HK-2 (cell line): ENCODE results near the gene SV2A.
"Not testable (repeated sequence)": the region's sequence is repeated elsewhere in the genome, so short reads cannot be mapped to it uniquely, and the experiment has no call there.

ENCODE experiments used
- DNase-seq: peaks from one replicate; pipeline ENCODE4 v3.0.0-alpha.2; 2018; ENCODE audit not compliant: unreplicated experiment

The SV2A gene, protein sequence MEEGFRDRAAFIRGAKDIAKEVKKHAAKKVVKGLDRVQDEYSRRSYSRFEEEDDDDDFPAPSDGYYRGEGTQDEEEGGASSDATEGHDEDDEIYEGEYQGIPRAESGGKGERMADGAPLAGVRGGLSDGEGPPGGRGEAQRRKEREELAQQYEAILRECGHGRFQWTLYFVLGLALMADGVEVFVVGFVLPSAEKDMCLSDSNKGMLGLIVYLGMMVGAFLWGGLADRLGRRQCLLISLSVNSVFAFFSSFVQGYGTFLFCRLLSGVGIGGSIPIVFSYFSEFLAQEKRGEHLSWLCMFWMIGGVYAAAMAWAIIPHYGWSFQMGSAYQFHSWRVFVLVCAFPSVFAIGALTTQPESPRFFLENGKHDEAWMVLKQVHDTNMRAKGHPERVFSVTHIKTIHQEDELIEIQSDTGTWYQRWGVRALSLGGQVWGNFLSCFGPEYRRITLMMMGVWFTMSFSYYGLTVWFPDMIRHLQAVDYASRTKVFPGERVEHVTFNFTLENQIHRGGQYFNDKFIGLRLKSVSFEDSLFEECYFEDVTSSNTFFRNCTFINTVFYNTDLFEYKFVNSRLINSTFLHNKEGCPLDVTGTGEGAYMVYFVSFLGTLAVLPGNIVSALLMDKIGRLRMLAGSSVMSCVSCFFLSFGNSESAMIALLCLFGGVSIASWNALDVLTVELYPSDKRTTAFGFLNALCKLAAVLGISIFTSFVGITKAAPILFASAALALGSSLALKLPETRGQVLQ

DNA sequence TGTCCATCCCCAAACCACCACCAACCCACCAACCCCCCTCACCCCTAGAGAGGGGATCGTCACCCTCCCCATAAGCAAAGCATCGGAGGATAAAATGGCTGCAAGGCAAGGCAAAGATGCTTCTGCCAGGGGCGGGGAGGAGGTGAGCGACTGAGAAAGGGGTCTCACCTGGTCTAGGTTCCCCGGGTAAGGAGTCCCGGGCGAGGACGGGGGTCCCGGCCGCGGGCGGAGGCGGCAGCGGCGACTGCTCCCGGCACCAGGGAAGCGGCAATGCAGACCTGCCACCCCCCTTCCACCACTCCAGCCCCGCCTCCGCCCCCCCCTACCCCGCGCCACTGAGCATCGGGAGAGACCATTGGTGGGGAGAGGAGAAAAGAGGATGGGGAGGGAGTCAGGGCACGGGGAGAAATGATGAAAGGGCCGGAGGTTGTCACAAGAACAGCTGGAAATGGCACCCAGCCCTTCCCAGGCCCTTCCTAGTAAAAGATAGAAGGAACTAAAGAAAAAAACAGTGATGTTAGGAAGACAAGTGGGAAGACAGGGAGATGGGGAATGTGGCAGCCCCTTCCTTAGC, at the start of gene SV2A:
Gene SV2A (minus strand): TSS at position 274 of the 574 bp plus-strand sequence. CDS start 4,004 bp downstream, outside the sequence.
- no peak for DNase-seq

DNA sequence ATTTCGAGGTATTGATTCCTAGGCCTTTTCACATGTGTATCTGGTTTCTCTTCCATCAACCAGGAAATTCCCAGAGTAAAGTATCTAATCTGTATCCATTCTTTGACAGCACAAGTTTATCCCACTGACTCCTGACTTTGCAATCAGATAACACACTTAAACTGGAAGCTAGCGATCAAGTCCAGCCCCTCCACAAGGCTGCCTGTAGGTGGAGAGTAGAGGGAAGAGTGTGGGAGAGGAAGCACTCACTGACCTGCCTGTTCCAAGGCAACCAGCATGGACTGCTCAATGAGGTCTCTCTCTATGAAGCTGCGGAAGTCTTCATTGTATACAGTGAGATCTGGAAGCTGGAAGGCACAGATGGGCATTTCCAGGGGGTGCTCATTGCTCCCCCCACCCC, 49.4 kb upstream of the SV2A start:
- no peak for DNase-seq

DNA sequence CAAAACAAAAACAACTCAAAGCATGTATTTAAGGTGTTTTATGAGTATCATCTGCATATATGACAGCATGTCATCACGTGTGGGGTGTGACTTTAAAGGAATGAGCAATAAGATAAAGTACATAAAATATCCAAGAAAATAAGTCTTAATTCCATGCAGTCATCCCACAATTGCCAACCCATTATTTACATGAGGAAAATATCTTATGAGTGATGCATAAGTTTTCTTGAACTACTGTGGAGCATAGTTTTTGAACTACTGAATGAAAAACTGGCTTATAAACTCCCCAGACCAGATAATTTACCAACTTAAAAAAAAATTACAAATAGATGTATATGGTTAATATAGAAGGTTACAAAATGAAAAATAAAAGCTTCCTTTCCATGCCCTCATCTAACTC, 48.8 kb upstream of the SV2A start:
- no peak for DNase-seq

DNA sequence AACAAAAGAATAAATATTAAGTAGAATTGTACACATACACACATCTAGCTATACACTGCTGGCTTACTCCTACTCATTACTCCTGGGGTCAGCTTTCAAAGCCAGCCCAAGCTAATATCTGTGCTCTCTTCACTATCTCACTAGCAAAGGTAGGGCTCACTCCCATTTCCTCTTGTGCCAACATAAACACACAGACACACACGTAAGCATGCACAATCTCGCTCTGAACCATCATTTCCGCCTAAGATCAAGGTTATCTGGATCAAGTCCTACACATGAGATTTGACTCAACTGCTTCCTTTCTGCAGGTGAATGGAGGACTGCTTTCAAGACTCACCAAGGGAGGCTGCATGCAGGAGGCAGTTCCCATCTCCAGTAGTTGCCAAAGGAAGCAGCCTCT, 47.8 kb upstream of the SV2A start:
- DNase-seq = no peak

DNA sequence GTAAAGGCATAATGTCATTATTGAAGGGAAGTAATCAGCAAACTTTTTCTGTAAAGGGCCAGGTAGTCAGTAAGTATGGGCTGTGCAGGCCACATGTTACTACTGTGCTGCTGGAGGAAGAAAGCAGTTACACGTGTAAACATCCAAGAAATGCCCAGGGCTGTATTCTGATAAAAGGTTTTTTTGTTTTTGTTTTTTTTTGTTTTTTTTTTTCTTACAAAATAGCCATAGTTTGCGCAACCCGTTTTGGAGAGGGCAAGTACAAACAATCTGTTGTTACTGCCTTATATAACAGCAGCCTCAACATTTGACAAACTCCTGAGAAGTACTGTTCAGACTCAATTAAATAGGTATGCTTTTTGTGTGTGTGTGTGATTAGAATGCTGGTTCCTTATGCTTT, 45.7 kb upstream of the SV2A start:
- DNase-seq = no peak

DNA sequence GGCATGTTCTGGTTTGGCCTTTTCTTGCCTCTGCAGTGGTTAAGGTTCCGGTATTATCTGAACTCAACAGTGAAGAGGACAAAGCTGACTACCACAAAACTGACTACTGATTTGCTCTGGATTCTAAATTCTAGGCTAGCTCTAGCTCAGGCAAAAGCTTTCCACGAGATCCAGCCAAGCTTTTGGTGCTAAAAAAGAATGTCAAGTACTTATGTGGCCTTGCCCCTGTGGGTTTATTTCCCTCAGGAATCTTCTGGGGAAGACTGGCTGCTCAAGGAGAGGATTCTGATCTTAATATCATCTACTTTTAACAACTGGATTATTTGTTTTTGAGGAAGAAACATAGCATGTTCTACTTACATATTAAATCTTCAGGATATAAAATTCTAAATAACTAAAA, 45.1 kb upstream of the SV2A start:
- no peak for DNase-seq

DNA sequence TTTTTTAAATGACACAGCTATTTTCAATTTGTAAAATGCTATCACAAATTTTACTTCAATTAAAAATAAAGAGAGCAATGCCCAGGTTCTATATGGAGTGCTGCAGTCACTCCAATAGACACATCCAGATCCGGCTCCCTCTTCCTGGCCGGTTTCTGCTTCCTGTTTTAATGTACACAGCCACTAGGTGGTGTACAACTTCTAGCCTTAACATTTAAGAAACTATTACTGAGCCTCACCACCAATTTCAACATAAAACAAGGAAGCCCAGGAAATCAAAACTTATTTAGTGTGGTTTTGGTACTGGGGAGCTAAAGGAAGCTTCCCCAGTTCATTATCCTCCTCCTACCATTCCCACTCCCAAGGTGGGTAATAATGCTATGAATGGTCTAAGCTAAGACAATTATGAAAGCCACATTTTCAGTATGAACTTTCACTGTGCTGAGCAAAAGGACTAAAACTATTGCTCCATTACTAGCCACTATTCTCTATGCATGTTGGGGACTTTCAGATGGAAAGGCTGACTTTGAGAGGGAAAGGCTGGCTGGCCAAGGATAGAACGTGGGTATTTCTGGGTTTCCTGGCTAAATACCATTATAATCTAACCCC, 44.5 kb upstream of the SV2A start:
- peak; percentile 41 for DNase-seq

DNA sequence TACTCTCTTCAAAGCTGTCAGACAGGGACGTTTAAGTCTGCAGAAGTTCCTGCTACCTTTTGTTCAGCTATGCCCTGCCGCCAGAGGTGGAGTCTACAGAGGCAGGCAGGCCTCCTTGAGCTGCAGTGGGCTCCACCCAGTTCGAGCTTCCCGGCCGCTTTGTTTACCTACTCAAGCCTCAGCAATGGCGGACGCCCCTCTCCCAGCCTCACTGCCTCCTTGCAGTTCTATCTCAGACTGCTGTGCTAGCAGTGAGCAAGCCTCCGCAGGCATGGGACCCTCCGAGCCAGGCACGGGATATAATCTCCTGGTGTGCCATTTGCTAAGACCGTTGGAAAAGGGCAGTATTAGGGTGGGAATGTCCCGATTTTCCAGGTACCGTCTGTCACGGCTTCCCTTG, 39.9 kb upstream of the SV2A start:
- DNase-seq = not testable (repeated sequence)

DNA sequence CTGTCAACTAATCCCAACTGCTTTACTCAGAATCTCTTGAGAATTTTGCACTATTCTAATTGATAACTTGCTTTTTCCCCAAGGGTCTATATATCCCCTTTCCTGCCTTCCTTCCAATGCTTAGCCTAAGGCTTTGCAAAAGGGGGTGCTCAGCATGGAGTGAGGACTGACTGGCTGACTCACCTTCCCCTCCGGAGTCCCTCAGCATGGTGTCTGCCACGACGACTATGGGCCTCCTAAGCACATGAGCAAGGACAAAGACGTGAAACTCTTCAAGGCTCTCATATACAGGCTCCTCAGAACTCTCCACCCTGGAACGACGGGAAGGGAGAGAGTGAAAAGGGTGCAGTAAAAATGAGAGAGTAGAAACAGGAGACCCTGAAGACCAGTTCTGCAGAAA, 32.3 kb upstream of the SV2A start:
- DNase-seq = no peak

DNA sequence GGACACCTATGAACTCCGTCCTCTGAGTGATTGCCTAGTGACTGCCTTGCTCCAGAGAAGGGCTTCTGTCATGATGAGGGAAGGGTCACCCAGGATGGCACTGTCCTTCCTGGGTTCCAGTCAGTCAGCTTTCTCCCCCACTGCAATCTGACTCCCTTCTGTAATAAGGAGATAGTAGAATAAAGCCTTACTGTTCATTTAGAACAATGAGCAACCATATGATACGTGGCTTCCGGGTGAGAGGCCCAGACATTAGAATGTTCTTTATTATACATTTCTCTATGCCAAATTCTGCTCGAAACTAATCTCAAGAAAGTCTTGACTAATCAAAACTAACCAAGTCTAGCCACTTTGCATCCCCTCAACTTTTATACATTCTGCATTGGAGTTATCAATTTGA, 27.6 kb upstream of the SV2A start:
- DNase-seq = no peak

DNA sequence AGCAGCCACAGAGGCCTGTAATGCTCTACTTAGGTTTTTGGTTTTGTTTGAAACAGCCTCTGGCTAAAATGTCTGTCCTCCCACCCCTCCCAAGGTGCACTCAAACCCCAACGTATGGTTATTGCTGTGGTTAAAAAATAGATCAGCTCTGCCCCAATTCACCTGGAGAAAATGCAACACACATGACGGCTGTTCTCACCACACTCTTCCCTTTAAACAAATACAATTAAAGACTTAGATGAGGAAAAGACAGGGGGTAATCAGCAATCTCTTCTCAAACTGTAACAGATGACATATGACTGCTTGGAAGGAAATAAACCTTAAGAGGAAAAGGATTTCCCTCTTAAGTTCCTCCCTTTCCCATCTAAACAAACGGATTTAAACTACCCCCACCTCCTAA, 25.2 kb upstream of the SV2A start:
- no peak for DNase-seq

DNA sequence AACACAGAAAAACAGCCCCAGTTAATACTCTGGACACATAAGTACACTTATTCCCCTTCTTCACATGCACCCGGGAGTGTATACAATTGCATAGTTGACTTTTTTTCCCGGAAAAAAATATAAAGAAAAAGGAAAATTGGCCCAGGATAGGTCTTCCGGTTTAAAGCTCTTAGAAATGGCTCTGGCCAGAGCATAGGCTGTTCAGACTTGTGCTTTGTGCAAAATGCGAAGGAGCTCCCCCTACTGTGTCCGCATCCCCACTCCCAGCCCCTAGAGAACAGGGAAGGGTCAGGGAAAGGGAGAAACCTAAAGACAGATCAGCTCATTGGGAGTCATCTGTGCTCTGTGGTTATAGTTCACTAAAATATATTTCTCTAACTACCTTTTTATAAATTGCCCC, 24.6 kb upstream of the SV2A start:
- DNase-seq = no peak

DNA sequence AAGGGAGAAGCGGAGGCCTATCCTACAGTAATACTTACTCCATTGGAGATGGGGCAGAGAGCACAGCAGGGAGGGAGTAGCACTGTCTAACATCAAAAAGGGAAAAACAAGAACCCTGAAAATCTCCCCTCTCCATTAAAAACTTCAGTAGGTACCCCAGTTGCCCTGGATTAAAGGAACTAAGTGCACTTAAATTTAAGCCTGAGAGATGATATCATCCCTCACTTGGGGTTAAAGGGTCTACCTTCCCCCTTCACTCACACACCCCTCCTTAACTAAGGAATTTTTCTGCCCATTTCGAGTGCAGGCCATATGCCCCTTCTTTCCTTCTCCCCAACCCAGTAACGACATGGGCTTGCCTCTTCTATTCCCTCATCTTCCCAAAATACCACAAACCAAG, 22.8 kb upstream of the SV2A start:
- no peak for DNase-seq

DNA sequence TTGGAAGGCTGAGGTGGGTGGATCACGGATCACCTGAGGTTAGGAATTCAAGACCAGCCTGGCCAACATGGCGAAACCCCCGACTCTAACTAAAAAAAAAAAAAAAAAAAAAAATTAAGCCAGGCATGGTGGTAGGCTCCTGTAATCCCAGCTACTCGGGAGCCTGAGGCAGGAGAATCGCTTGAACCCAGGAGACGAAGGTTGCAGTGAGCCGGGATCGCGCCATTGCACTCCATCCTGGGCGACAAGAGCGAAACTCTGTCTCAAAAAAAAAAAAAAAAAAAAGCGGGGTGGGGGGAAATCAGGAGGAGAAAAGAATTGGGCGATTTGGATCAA, 21.0 kb upstream of the SV2A start:
- not testable (repeated sequence) for DNase-seq

DNA sequence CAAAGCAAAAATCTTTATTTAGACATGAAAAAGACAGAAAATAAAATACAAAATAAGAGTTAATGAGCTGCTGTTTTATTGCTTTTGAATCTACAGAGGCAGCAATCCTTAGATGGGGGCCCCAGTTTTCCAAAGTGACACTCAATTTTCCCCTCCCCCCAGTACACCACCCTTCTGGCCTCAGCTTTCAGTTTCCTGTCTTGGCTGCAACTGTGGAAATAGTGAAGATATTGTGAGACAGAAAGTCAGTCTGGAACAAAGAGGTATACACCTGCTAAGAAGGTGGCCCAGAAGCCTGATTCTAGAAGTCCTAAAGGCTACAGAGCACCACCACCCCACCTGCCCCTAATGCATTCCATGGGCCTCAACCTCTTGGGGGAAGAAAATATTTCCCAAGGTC, 20.1 kb upstream of the SV2A start:
- DNase-seq = no peak

DNA sequence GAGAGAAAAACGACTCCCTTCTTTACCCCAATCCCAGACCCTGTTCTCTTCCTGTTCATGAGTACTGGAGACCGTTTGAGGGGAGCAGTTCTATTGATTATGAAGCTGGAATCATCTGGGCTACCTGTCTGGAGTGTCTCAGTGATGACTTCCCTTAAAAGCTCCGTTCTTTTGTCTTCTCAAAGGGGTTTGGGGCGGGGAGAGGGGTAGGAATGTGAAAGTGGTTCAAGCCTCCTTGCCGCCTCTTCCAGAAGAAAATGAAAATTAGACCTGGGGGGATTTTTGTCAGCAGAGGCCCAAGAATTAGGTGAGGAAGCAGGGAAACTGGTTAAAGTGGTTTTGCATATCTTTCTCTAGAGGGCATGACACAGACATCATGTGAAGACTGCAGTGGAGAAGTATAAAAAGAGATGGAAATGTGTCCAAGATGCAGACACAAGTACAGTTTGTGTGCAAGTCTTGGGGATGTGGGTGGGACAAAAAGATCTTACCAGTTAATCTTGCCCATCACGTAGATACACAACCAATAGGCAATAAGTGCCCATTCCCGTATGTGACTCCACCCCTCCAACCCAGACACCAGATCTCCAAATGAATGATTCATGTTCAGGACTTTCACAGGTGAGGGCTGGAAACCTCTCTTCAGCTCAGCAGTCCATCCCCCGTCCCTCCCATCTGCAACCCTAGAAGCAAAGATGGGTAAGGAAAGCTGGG, 19.5 kb upstream of the SV2A start:
- DNase-seq = peak; percentile 52

DNA sequence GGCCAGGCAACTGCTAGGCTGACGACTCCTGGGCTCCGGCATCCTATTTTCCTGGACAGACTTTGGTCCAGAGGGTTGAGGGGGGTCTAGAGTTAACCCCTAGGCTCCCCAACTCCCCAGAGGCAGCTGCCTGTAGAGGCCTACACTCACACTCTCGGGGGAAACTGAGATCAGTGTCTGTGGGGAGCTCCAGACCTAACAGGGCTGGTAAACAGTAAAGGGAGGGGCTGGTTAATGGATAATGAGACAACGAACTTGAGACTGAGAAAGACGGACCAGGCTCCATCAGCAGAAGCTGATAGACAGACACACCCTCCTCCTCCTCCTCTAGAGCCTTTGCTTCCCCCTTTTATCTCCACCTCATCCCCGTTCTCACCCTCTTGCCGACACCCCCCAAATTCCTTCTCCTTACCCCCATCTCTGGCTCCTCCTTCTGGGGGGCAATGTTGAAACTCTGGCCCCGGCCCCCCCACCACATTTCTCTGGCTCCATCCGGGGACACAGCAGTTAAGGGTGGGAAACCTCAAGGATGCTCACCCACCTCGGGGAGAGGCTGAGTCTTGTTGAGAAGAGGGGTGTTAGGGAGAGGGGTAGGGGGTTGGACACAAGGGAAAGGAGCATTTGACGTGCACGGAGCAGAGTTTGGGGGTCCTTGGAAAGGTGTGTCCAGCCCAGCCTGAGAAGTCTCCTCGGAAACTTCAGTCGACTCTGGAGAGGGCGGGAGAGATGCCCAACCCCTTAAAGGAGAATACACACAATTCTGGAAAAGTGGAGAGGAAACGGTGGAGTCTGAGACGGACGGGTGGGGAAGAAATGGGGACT, 18.7 kb upstream of the SV2A start, which contains the start of gene MTMR11:
Gene MTMR11 (minus strand): TSS at position 710 of the 822 bp plus-strand sequence. CDS start 232 bp downstream, at position 478.
- peak; percentile 23 for DNase-seq

DNA sequence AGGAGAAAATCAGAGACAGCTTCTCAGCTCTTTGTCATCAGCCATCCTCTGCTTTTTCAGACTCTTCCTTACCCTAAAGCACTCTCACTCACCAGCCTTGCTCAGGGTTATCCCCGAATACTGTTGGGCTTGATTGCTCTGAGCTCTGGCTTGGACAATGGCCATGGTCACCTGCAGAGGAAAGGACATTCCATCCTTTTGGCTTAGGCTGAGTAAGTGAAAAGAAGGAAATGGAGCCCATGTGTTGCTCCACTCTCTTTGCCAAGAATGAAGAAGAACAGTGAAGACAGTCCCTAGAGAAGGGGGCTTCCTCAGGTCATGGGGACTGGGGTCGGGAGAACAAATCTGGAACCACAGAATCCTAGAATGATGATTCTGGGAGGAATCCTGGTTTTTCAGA, 16.7 kb upstream of the SV2A start:
- no peak for DNase-seq

DNA sequence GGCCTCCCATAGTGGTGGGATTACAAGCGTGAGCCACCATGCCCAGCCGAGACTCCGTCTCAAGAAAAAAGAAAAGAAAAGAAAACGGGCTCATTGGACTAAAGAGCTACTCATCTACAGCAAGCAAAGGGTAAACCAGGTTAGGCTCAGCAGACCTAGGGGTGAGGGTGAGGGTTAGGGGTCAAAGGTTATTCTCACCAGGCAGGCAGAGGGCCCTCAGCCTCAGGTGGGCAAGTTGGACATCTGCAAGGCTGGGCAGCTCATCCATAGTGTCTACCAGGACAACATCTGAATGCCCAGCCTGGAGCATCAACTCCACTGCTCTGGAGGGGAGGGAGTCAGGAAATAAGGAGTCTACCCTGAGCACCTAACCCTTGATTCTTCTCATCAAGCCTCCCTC, 15.6 kb upstream of the SV2A start:
- no peak for DNase-seq

DNA sequence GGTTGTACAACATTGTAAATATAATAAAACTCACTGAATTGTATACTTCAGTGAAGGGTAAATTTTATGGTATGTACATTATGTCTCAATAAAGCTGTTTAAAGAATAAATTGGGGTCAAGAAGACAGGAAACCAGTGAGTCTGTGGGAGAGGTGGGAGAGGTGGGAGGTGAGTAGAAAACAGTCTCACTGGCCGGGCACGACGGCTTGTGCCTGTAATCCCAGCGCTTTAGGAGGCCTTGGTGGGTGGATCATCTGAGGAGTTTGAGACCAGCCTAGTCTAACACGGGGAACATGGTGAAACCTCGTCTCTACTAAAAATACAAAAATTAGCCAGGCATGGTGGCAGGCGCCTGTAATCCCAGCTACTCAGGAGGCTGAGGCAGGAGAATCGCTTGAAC, 14.8 kb upstream of the SV2A start:
- no peak for DNase-seq

DNA sequence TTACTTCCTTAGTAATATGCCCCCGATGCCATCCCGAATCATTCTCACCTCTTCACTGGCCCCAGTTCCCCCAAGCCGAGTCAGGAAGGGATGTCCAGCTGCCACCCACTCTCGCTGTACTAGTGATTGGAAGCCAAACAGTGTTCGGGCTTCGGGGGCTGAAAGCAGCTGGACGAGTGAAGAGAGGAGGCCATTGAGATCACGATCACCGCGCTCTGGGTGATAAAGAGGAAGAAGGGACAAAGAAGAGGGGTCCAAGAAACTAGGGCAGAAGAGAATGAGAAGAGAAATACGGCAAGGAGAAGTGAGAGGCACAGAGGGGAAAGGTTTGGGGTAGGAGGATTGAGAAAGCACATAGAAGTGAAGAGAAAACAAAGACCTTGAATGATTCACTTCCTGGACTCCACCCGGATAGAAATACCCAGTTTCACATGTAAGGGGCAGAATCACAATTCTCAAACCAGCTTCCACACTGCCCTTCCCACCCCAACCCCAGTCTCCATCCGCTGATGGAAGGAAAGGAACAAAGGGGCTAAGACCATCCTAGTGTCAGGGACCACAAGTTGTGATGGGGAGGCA, 13.7 kb upstream of the SV2A start:
- DNase-seq = no peak
